ENCODE measurements around the gene RASGEF1C. TPM values are rescaled to one million over a fixed set of nuclear protein-coding genes. Genes with fewer than 3 reads are reported as not detected.

The RASGEF1C gene
- total and polyA plus RNA-seq, 2 experiments from 2014 or later, result 0.40 to 0.42 TPM

DNA sequence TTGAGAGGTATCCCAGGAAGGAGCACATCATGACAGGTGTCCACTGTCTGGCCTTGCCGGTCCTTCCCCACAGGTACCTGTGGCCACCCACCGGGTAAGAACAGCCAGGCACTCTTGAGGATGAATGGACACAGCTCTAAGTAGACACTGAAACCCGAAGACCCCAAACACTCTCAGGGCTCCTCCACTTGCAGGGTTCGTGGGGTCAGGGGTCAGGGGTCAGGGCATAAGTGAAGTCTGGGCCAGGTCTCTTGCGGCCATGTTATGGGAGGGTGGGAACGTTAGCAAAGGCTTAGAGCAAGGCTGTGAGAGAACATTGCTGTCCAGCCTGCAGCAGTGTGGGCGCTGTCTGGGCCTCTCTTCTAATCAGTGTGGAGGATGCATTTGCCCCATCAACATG, 42.9 kb upstream of the RASGEF1C start (continued):
- TF ChIP-seq, protein P1, sequence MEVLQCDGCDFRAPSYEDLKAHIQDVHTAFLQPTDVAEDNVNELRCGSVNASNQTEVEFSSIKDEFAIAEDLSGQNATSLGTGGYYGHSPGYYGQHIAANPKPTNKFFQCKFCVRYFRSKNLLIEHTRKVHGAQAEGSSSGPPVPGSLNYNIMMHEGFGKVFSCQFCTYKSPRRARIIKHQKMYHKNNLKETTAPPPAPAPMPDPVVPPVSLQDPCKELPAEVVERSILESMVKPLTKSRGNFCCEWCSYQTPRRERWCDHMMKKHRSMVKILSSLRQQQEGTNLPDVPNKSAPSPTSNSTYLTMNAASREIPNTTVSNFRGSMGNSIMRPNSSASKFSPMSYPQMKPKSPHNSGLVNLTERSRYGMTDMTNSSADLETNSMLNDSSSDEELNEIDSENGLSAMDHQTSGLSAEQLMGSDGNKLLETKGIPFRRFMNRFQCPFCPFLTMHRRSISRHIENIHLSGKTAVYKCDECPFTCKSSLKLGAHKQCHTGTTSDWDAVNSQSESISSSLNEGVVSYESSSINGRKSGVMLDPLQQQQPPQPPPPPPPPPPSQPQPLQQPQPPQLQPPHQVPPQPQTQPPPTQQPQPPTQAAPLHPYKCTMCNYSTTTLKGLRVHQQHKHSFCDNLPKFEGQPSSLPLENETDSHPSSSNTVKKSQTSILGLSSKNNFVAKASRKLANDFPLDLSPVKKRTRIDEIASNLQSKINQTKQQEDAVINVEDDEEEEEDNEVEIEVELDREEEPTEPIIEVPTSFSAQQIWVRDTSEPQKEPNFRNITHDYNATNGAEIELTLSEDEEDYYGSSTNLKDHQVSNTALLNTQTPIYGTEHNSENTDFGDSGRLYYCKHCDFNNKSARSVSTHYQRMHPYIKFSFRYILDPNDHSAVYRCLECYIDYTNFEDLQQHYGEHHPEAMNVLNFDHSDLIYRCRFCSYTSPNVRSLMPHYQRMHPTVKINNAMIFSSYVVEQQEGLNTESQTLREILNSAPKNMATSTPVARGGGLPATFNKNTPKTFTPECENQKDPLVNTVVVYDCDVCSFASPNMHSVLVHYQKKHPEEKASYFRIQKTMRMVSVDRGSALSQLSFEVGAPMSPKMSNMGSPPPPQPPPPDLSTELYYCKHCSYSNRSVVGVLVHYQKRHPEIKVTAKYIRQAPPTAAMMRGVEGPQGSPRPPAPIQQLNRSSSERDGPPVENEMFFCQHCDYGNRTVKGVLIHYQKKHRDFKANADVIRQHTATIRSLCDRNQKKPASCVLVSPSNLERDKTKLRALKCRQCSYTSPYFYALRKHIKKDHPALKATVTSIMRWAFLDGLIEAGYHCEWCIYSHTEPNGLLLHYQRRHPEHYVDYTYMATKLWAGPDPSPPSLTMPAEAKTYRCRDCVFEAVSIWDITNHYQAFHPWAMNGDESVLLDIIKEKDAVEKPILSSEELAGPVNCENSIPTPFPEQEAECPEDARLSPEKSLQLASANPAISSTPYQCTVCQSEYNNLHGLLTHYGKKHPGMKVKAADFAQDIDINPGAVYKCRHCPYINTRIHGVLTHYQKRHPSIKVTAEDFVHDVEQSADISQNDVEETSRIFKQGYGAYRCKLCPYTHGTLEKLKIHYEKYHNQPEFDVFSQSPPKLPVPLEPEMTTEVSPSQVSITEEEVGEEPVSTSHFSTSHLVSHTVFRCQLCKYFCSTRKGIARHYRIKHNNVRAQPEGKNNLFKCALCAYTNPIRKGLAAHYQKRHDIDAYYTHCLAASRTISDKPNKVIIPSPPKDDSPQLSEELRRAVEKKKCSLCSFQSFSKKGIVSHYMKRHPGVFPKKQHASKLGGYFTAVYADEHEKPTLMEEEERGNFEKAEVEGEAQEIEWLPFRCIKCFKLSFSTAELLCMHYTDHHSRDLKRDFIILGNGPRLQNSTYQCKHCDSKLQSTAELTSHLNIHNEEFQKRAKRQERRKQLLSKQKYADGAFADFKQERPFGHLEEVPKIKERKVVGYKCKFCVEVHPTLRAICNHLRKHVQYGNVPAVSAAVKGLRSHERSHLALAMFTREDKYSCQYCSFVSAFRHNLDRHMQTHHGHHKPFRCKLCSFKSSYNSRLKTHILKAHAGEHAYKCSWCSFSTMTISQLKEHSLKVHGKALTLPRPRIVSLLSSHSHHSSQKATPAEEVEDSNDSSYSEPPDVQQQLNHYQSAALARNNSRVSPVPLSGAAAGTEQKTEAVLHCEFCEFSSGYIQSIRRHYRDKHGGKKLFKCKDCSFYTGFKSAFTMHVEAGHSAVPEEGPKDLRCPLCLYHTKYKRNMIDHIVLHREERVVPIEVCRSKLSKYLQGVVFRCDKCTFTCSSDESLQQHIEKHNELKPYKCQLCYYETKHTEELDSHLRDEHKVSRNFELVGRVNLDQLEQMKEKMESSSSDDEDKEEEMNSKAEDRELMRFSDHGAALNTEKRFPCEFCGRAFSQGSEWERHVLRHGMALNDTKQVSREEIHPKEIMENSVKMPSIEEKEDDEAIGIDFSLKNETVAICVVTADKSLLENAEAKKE (CRISPR knock-in tag; IDR thresholded peaks at IDR 0.05), result no peak

DNA sequence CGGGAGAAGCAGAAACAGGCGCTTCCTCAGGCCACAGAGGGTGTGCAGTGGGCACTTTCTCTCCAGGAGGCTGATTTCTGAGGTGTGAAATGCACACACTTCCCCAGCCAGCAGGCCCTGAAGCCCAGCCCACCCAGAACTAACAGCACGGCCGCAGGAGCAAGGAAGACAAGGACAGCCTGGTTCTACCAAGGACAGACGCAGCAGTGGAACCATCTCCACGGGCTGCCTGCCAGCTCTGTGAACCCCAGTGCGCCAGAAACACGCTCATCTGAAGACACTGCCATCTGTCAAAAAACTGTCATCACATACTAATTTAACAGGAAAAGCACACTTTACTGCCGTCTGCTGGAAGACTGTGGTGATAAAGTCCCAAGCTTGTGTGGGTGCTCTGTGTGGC, 42.1 kb upstream of the RASGEF1C start:
- no peaks in the 10 kb centered on the region for H3K79me2 ChIP-seq (replicated peaks; ENCODE audit: insufficient read depth)
- H3K4me3 Mint-ChIP-seq, result no peak overlapping the region
- H3K4me1 ChIP-seq (ENCODE audit: insufficient read depth), result no peaks in the 10 kb centered on the region
- peaks cover 56% of the 10 kb centered on the region for H3K9me3 Mint-ChIP-seq
- no peak overlapping the region for H3K27ac ChIP-seq (ENCODE audit: low read depth)
- H3K36me3 Mint-ChIP-seq (ENCODE audit: low read depth), result peaks cover 93% of the 10 kb centered on the region
- DNase-seq (ENCODE audit: low spot score) (no peak), ATAC-seq (no peak)
- H3K27me3 Mint-ChIP-seq (ENCODE audit: insufficient read depth, low read depth, poor library complexity), result peaks cover 4% of the 10 kb centered on the region
- TF ChIP-seq, protein P1 (CRISPR knock-in tag; IDR thresholded peaks at IDR 0.05), result no peak
- TF ChIP-seq NANOG (IDR thresholded peaks at IDR 0.05; ENCODE audit: borderline replicate concordance) (no peak), ZNF114 (CRISPR knock-in tag; IDR thresholded peaks at IDR 0.05) (no peak)
- no peak overlapping the region for H3K4me2 ChIP-seq
- peaks cover 22% of the 10 kb centered on the region for H3K36me3 ChIP-seq (ENCODE audit: insufficient read depth)
- H2AFZ ChIP-seq, result no peak overlapping the region
- H3K4me3 ChIP-seq, result no peak overlapping the region
- no peaks in the 10 kb centered on the region for H3F3A ChIP-seq (replicated peaks; ENCODE audit: low read depth)
- no peaks in the 10 kb centered on the region for H3K4me1 Mint-ChIP-seq
- no peaks in the 10 kb centered on the region for H3K9me2 ChIP-seq (ENCODE audit: insufficient read depth)
- H3K27ac Mint-ChIP-seq, result no peak overlapping the region
- no peaks in the 10 kb centered on the region for H4K20me1 ChIP-seq (replicated peaks; ENCODE audit: insufficient read depth)
- H3K27me3 ChIP-seq (ENCODE audit: insufficient read depth), result no peaks in the 10 kb centered on the region

Measured in GM23338 (cell line).